GM23338 (cell line): ENCODE measurements around the gene ATXN7L1. TPM values are rescaled to one million over a fixed set of nuclear protein-coding genes. Genes with fewer than 3 reads are reported as not detected.

Experiments used
- ATAC-seq: fragments of 200-7000 bp; cut with Tn5 transposase; 3 replicates; pipeline ENCODE4 v1.9.1; 2020
- DNase-seq: peaks from one replicate; pipeline ENCODE4 v3.0.0-alpha.2; 2015; ENCODE audit warnings: low spot score
- H2AFZ ChIP-seq: fragments of 200-600 bp; sonication (generic); 2 replicates; pipeline ENCODE4 v1.8.0; 2016; ENCODE audit warnings: antibody characterized with exemption, mild to moderate bottlenecking, moderate library complexity
- H3F3A ChIP-seq: fragments of 200-600 bp; sonication (generic); replicated peaks from 2 replicates; pipeline ENCODE4 v1.8.0; 2017; ENCODE audit warnings: antibody characterized with exemption, mixed run types, low read depth
- H3K27ac ChIP-seq: fragments of 200-600 bp; sonication (generic); 2 replicates; pipeline ENCODE4 v1.6.1; 2016; ENCODE audit warnings: low read depth
- H3K27me3 ChIP-seq: fragments of 200-600 bp; sonication (generic); 2 replicates; pipeline ENCODE4 v1.8.0; 2016; ENCODE audit warnings: mild to moderate bottlenecking, mixed run types, moderate library complexity; ENCODE audit not compliant: insufficient read depth
- H3K36me3 ChIP-seq: fragments of 200-600 bp; sonication (generic); 2 replicates; pipeline ENCODE4 v1.8.0; 2016; ENCODE audit warnings: mild to moderate bottlenecking; ENCODE audit not compliant: insufficient read depth
- H3K4me1 ChIP-seq: fragments of 200-600 bp; sonication (generic); 2 replicates; pipeline ENCODE4 v1.8.0; 2016; ENCODE audit warnings: mild to moderate bottlenecking, moderate library complexity; ENCODE audit not compliant: insufficient read depth
- H3K4me2 ChIP-seq: fragments of 200-600 bp; sonication (generic); 2 replicates; pipeline ENCODE4 v1.7.1; 2017; ENCODE audit warnings: mixed run types
- H3K4me3 ChIP-seq: fragments of 200-600 bp; sonication (generic); 2 replicates; pipeline ENCODE4 v1.6.1; 2016; ENCODE audit warnings: mixed run types
- H3K79me2 ChIP-seq: fragments of 200-600 bp; sonication (generic); replicated peaks from 2 replicates; pipeline ENCODE4 v1.8.0; 2017; ENCODE audit warnings: mild to moderate bottlenecking; ENCODE audit not compliant: insufficient read depth
- H3K9me2 ChIP-seq: fragments of 200-600 bp; sonication (generic); 2 replicates; pipeline ENCODE4 v1.8.0; 2017; ENCODE audit not compliant: insufficient read depth
- H4K20me1 ChIP-seq: fragments of 200-600 bp; sonication (generic); replicated peaks from 2 replicates; pipeline ENCODE4 v1.8.0; 2017; ENCODE audit warnings: mild to moderate bottlenecking; ENCODE audit not compliant: insufficient read depth
- H3K27ac Mint-ChIP-seq: 2 replicates; pipeline ENCODE4 v1.8.0; 2020; ENCODE audit warnings: inconsistent platforms, mild to moderate bottlenecking, moderate library complexity, mixed read lengths
- H3K27me3 Mint-ChIP-seq: 3 replicates; pipeline ENCODE4 v1.8.0; 2022; ENCODE audit warnings: low read depth, mild to moderate bottlenecking, moderate library complexity, mixed read lengths, inconsistent platforms; ENCODE audit not compliant: insufficient read depth, poor library complexity
- H3K36me3 Mint-ChIP-seq: 3 replicates; pipeline ENCODE4 v1.8.0; 2021; ENCODE audit warnings: low read depth, mild to moderate bottlenecking, inconsistent platforms, moderate library complexity, mixed read lengths
- H3K4me1 Mint-ChIP-seq: 3 replicates; pipeline ENCODE4 v1.8.0; 2020; ENCODE audit warnings: mild to moderate bottlenecking, inconsistent platforms, mixed read lengths
- H3K4me3 Mint-ChIP-seq: 3 replicates; pipeline ENCODE4 v1.8.0; 2021; ENCODE audit warnings: moderate library complexity, mild to moderate bottlenecking, inconsistent platforms, mixed read lengths
- H3K9me3 Mint-ChIP-seq: 3 replicates; pipeline ENCODE4 v1.8.0; 2020; ENCODE audit warnings: moderate library complexity, mild to moderate bottlenecking, inconsistent platforms, mixed read lengths
- CREB1 ChIP-seq: fragments of 250-450 bp; sonication (Bioruptor Pico); IDR thresholded peaks from 2 replicates; pipeline ENCODE4 v1.5.0; 2020; ENCODE audit warnings: low read depth, mild to moderate bottlenecking, moderate library complexity
- EZH2 ChIP-seq: fragments of 200-600 bp; sonication (generic); IDR thresholded peaks from one replicate; pipeline ENCODE4 v1.8.0; 2017; ENCODE audit warnings: antibody characterized with exemption, mild to moderate bottlenecking, low read depth; ENCODE audit not compliant: unreplicated experiment
- EZH2phosphoT487 ChIP-seq: fragments of 200-600 bp; sonication (generic); IDR thresholded peaks from one replicate; pipeline ENCODE4 v1.8.1; 2018; ENCODE audit warnings: antibody characterized with exemption; ENCODE audit not compliant: unreplicated experiment
- JUNB ChIP-seq: IDR thresholded peaks from one replicate; pipeline ENCODE4 v1.6.1; 2016; ENCODE audit warnings: antibody characterized with exemption; ENCODE audit not compliant: unreplicated experiment
- NANOG ChIP-seq: IDR thresholded peaks from 2 replicates; pipeline ENCODE4 v1.6.1; 2016; ENCODE audit warnings: antibody characterized with exemption, borderline replicate concordance
- POLR2AphosphoS5 ChIP-seq: IDR thresholded peaks from 2 replicates; pipeline ENCODE4 v1.6.1; 2016; ENCODE audit warnings: antibody characterized with exemption, low read depth
- ZNF114 ChIP-seq: fragments of 250-450 bp; sonication (Bioruptor Pico); IDR thresholded peaks from 2 replicates; pipeline ENCODE4 v1.5.0; 2020; ENCODE audit warnings: mild to moderate bottlenecking, moderate library complexity
- ZNF331 ChIP-seq: fragments of 250-450 bp; sonication (Bioruptor Pico); IDR thresholded peaks from 2 replicates; pipeline ENCODE4 v1.5.0; 2020; ENCODE audit warnings: low read depth, mild to moderate bottlenecking, moderate library complexity
- polyA plus RNA-seq: library from polyadenylated mRNA; unstranded; fragments of >200 nt; fragmentation: Nextera tagmentation; extraction: Ambion mirVana; gene quantifications from 2 replicates; pipeline ENCODE4 v1.2.1, GENCODE V29; 2016
- total RNA-seq: library from RNA; depleted of rRNA; stranded (reverse); fragments of >200 nt; shearing (Covaris generic); gene quantifications from 2 replicates; pipeline ENCODE4 v1.2.3, GENCODE V29; 2014
- TF ChIP-seq, protein P1 (sequence below), 2 experiments: fragments of 200-600 bp in 1 of 2; sonication (generic) in 1 of 2; conservative IDR thresholded peaks; 2 replicates each; pipeline versions ENCODE4 v1.5.1 to v1.6.1; 2016 to 2017; ENCODE audit warnings: antibody characterized with exemption in 2 of 2, low read depth in 2 of 2, mild to moderate bottlenecking in 2 of 2, moderate library complexity in 1 of 2
- TF ChIP-seq, protein P2 (sequence below): IDR thresholded peaks from one replicate; pipeline ENCODE4 v1.6.1; 2018; ENCODE audit warnings: antibody characterized with exemption; ENCODE audit not compliant: unreplicated experiment

The ATXN7L1 gene
- total and polyA plus RNA-seq, 2 experiments from 2014 or later: 22.8 to 29.8 TPM

- TF ChIP-seq CREB1 (CRISPR knock-in tag): no peak
- TF ChIP-seq, protein P1, sequence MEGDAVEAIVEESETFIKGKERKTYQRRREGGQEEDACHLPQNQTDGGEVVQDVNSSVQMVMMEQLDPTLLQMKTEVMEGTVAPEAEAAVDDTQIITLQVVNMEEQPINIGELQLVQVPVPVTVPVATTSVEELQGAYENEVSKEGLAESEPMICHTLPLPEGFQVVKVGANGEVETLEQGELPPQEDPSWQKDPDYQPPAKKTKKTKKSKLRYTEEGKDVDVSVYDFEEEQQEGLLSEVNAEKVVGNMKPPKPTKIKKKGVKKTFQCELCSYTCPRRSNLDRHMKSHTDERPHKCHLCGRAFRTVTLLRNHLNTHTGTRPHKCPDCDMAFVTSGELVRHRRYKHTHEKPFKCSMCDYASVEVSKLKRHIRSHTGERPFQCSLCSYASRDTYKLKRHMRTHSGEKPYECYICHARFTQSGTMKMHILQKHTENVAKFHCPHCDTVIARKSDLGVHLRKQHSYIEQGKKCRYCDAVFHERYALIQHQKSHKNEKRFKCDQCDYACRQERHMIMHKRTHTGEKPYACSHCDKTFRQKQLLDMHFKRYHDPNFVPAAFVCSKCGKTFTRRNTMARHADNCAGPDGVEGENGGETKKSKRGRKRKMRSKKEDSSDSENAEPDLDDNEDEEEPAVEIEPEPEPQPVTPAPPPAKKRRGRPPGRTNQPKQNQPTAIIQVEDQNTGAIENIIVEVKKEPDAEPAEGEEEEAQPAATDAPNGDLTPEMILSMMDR (conservative IDR thresholded peaks at IDR 0.05; ENCODE audit: low read depth in 2 of 2): peak; percentile 16 to 32; a peak in 2 of 4 replicates
- DNase-seq (no peak), ATAC-seq (no peak)
- Mint-ChIP-seq H3K36me3 (peaks cover 3% of the 10 kb centered on the region; the same call in 2 of the 3 replicates), H3K4me1 (peaks cover 11% of the 10 kb centered on the region), H3K27ac (no peak overlapping the region), H3K27me3 (peaks cover 6% of the 10 kb centered on the region), H3K4me3 (no peak overlapping the region), H3K9me3 (0 out of 3 replicates have a peak, but pooled peaks cover 3% of the 10 kb centered on the region)
- no peaks in the 10 kb centered on the region for H3K36me3 ChIP-seq
- H3K27ac ChIP-seq: no peak overlapping the region
- 0 out of 2 replicates have a peak, but pooled peaks cover 20% of the 10 kb centered on the region for H3K9me2 ChIP-seq
- H3K79me2 ChIP-seq: no peaks in the 10 kb centered on the region
- H3K27me3 ChIP-seq: no peaks in the 10 kb centered on the region
- H3K4me1 ChIP-seq: peaks cover 5% of the 10 kb centered on the region; the same call in 1 of the 2 replicates
- no peak overlapping the region for H2AFZ ChIP-seq
- no peak overlapping the region for H3K4me2 ChIP-seq
- H4K20me1 ChIP-seq: no peaks in the 10 kb centered on the region; the same call in 1 of the 2 replicates
- H3K4me3 ChIP-seq: no peak overlapping the region
- H3F3A ChIP-seq: no peaks in the 10 kb centered on the region
Measured at GRCh38 chr7:105738133-105738532, 138.3 kb downstream of the ATXN7L1 start.

GRCh38 chr7:105734233-105734632 lies 142.2 kb downstream of the ATXN7L1 start:
- H3K4me1 ChIP-seq: no peaks in the 10 kb centered on the region
- Mint-ChIP-seq H3K9me3 (0 out of 3 replicates have a peak, but pooled peaks cover 3% of the 10 kb centered on the region), H3K27me3 (peaks cover 2% of the 10 kb centered on the region), H3K36me3 (peaks cover 3% of the 10 kb centered on the region; the same call in 2 of the 3 replicates), H3K4me3 (no peak overlapping the region), H3K4me1 (peaks cover 3% of the 10 kb centered on the region; the same call in 1 of the 3 replicates), H3K27ac (no peak overlapping the region)
- no peak for TF ChIP-seq ZNF114 (CRISPR knock-in tag)
- TF ChIP-seq NANOG: no peak
- no peaks in the 10 kb centered on the region for H3K27me3 ChIP-seq
- no peak for DNase-seq
- no peaks in the 10 kb centered on the region; the same call in 1 of the 2 replicates for H4K20me1 ChIP-seq
- H3K9me2 ChIP-seq: 0 out of 2 replicates have a peak, but pooled peaks cover 7% of the 10 kb centered on the region
- H3K79me2 ChIP-seq: no peaks in the 10 kb centered on the region
- no peak for ATAC-seq
- H3K4me3 ChIP-seq: no peak overlapping the region
- H3K36me3 ChIP-seq: no peaks in the 10 kb centered on the region
- H3F3A ChIP-seq: no peaks in the 10 kb centered on the region
- no peak overlapping the region for H2AFZ ChIP-seq
- H3K27ac ChIP-seq: no peak overlapping the region
- no peak overlapping the region for H3K4me2 ChIP-seq

- peaks cover 12% of the 10 kb centered on the region for H3K9me2 ChIP-seq
- H3K27ac Mint-ChIP-seq: no peak overlapping the region
- 0 out of 3 replicates have a peak, but pooled peaks cover 3% of the 10 kb centered on the region for H3K9me3 Mint-ChIP-seq
- H3K27ac ChIP-seq: no peak overlapping the region
- TF ChIP-seq ZNF331 (no peak), JUNB (no peak), POLR2AphosphoS5 (no peak), EZH2 (no peak), EZH2phosphoT487 (no peak), NANOG (no peak)
- TF ChIP-seq, protein P2, sequence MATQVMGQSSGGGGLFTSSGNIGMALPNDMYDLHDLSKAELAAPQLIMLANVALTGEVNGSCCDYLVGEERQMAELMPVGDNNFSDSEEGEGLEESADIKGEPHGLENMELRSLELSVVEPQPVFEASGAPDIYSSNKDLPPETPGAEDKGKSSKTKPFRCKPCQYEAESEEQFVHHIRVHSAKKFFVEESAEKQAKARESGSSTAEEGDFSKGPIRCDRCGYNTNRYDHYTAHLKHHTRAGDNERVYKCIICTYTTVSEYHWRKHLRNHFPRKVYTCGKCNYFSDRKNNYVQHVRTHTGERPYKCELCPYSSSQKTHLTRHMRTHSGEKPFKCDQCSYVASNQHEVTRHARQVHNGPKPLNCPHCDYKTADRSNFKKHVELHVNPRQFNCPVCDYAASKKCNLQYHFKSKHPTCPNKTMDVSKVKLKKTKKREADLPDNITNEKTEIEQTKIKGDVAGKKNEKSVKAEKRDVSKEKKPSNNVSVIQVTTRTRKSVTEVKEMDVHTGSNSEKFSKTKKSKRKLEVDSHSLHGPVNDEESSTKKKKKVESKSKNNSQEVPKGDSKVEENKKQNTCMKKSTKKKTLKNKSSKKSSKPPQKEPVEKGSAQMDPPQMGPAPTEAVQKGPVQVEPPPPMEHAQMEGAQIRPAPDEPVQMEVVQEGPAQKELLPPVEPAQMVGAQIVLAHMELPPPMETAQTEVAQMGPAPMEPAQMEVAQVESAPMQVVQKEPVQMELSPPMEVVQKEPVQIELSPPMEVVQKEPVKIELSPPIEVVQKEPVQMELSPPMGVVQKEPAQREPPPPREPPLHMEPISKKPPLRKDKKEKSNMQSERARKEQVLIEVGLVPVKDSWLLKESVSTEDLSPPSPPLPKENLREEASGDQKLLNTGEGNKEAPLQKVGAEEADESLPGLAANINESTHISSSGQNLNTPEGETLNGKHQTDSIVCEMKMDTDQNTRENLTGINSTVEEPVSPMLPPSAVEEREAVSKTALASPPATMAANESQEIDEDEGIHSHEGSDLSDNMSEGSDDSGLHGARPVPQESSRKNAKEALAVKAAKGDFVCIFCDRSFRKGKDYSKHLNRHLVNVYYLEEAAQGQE: no peak
- no peaks in the 10 kb centered on the region for H3K79me2 ChIP-seq
- H3K4me3 Mint-ChIP-seq: no peak overlapping the region
- H2AFZ ChIP-seq: no peak overlapping the region
- H3K4me1 Mint-ChIP-seq: peaks cover 10% of the 10 kb centered on the region
- H3F3A ChIP-seq: no peaks in the 10 kb centered on the region
- no peaks in the 10 kb centered on the region for H3K27me3 ChIP-seq
- H3K27me3 Mint-ChIP-seq: peaks cover 2% of the 10 kb centered on the region
- H3K4me3 ChIP-seq: no peak overlapping the region
- no peak overlapping the region for H3K4me2 ChIP-seq
- peaks cover 13% of the 10 kb centered on the region for H3K36me3 Mint-ChIP-seq
- ATAC-seq (no peak), DNase-seq (no peak)
- peaks cover 9% of the 10 kb centered on the region for H3K4me1 ChIP-seq
- no peaks in the 10 kb centered on the region for H3K36me3 ChIP-seq
- H4K20me1 ChIP-seq: no peaks in the 10 kb centered on the region
Measured at GRCh38 chr7:105731042-105731441, 145.4 kb downstream of the ATXN7L1 start.
